ENCODE results near the gene OVCH1.
"Not testable (repeated sequence)": the region's sequence is repeated elsewhere in the genome, so short reads cannot be mapped to it uniquely, and the experiment has no call there.

Gene OVCH1

DNA sequence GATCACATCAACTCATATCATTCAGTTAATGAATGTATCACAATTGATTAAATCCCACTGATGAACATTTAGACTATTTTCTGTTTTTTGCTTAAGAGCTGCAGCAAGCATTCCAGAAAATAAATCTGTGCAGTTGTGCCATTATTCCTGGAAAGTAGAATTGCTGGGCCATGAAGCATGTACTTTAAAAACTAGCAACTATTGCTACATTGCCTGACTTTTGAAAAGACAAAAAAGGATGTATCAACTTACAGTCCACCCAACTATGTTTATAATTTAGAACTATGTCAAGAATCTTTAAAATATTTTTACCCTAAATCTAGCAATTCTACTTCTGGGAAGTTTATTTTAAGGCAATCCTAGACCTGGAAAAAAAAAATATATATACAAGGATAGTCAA, 83.1 kb downstream of the OVCH1 start:
- DNase-seq (ENCODE audit: low read depth) = no peak

DNA sequence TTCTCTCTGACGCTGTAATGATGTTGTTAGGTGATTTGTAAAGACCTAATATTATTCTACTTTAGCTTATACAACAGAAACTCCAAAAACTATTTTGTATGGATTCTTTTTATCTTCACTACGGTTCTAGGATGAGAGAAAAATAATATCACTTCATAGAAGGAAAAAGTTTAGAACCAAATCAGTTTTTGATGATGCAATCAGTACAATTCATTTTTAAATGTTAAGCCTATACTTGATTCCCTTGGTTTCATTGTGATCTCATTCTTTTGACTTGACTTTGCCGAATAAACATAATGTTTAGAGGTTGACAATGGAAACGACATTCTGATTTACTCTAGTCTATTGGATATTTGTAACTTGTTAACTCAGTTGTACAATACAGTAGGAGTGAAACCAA, 91.9 kb downstream of the OVCH1 start:
- DNase-seq (ENCODE audit: low read depth) = no peak

DNA sequence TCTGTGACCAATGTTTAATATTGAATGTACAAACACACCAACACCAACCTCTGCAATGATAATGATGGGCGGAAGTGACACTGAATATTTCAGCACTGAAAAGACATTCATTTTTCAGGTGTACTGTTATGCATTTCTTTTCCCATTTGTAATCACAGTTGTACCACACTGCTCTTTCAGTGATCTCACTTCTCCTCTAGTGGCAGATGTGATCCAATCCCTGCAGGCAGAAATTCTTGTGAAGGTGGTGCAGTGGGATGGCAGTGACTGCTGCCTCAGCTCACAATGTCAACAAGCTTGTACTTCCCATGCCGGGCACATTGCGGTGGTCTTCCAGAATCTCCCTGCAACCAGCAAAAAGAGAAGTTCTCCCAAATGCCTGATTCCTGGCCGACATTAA, 93.5 kb downstream of the OVCH1 start:
- no peak for DNase-seq (ENCODE audit: low read depth)

DNA sequence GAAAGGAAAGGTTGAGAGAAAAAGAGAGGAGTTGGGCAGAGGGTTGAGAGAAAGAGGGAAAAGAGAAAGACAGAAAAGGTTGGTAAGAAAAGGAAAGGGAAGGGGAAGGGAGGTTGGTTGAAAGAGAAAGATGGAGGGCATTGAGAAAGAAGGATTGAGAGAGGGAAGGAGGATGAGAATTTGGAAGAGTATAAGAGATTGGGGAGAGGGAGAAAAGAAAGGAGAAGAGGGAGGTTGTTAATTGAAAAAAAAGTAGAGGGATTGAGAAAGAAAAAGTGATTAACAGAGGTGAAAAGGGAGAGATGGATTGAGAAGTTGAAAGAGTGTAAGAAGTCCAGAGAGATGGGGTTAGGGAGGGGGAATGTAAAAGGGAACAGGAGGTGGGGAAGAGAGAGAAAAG, 95.0 kb downstream of the OVCH1 start:
- no peak for DNase-seq (ENCODE audit: low read depth)

DNA sequence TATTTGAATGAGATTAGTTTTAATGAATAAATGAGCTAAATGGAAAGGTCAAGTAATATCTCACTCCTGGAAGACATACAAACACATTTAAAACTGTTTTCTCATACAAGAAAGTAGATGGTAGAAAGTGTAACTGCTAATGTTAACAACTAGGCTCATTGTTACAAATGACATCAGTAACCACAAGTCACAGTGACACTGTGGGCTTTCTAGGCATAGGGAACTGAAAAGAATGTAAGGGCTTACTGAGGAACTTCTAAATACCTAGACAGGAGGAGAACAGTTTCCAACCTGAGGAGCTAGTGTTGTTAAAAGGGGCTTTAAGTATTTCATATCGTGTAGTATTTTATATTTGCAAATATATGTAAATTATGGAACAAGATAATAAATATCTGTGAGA, 99.0 kb downstream of the OVCH1 start:
- no peak for DNase-seq (ENCODE audit: low read depth)

DNA sequence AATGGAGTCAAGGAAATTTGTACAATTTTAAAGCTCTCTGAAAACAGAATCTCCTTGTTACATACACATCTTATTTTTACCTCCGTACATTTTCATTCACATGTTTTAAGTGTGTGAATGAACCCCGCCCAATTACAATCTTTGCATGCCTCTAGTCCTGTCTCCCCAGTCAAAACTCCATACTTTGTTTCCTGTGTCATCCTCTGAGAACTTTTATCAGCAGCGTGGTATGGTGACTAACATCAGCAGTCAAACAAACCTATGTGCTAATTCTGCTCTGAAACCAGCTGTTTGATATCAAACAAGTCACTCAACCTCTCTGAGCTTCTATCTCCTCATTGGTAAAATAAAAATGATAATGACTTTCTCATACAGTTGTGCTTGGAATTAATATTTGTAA, 100.7 kb downstream of the OVCH1 start:
- no peak for DNase-seq (ENCODE audit: low read depth)

DNA sequence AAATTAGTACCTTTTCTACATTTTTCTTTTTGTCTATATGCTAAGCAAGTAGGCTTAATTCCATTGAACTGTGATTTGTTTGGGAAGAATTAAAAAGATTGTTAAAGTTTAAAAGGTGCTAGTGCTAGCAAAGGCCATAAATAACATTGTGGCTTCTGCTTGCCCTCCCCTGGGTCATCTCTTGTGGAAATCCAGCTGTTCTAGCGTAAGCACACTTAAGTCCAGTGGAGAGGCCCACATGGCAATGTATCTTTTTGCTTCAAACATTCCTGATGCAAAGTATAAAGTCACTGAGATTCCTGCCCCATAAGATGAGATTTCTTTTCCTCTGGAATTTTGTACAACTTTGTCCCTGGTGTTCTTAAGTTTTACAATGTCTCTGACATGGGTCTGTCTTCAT, 102.1 kb downstream of the OVCH1 start:
- DNase-seq (ENCODE audit: low read depth) = no peak

DNA sequence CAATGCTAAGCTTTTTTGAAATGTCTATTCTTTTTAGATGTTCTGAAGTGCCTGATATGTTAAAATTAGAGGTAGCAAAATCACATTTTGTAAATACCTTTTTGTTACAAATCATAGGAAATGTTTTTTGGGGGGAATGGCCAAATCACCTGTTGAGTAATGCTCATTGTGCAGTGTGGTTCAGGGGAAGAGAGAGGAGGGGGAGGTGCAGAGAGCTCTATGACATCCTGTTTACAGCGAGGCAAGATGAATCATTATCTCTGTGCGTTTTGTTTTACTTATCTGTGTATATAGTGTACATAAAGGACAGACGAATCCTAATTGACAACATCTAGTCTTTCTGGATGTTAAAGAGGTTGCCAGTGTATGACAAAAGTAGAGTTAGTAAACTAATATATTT, 107.1 kb downstream of the OVCH1 start:
- DNase-seq (ENCODE audit: low read depth) = not testable (repeated sequence)

DNA sequence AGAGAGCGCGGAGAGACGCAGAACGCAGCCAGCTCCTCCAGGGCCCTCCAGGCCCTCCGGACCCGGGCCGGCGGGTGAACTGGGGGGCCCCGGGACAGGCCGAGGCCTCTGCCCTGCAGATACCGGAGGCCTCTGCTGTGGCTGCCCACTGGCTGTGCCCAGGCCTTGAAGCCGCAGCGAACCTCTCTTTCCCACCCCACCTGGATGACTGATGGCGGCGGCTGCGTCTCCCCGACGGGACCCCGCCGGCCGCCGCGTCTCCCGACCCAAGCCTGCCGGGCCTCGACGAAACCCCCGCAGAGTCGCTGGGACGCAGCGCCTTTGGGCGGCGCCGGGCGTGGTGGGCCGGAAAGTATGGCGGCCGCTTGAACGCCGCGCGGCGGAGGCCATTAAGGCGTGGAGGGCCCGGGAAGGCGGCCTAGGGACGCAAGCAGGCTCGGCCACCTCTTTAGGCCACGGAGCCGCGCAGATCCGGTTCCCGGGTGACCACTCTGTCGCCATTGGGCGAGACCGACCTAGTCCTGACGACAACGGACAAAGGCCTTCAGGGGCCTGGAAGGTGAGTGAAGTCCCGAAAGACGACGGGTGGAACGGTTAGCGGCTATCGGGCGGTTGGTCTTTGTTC, 108.1 kb downstream of the OVCH1 start:
- no peak for DNase-seq (ENCODE audit: low read depth)

DNA sequence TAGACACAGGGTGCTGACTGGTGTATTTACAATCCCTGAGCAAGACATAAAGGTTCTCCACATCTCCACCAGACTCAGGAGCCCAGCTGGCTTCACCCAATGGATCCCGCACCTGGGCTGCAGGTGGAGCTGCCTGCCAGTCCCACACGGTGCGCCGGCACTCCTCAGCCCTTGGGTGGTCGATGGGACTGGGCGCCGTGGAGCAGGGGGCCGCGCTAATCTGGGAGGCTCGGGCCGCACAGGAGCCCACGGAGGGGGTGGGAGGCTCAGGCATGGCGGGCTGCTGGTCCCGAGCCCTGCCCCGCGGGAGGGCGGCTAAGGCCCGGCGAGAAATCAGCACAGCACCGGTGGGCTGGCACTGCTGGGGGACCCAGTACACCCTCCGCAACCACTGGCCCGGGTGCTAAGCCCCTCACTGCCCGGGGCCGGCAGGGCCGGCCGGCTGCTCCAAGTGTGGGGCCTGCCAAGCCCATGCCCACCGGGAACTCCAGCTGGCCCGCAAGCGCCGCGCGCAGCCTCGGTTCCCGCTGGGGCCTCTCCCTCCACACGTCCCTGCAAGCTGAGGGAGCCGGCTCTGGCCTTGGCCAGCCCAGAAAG, 111.3 kb downstream of the OVCH1 start:
- DNase-seq (ENCODE audit: low read depth) = not testable (repeated sequence)

DNA sequence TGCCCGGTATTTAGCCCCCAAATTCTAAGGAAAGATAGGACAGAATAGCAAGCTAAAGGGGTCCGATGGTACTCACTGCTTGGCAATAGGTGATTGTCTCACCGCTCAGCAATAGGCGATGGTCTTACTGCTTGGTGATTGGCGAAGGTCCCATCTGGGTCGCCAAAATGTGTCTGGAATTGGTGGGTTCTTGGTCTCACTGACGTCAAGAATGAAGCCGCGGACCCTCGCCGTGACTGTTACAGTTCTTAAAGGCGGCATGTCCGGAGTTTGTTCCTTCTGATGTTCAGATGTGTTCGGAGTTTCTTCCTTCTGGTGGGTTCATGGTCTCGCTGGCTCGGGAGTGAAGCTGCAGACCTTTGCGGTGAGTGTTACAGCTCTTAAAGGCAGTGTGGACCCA, 112.3 kb downstream of the OVCH1 start:
- DNase-seq (ENCODE audit: low read depth) = not testable (repeated sequence)

DNA sequence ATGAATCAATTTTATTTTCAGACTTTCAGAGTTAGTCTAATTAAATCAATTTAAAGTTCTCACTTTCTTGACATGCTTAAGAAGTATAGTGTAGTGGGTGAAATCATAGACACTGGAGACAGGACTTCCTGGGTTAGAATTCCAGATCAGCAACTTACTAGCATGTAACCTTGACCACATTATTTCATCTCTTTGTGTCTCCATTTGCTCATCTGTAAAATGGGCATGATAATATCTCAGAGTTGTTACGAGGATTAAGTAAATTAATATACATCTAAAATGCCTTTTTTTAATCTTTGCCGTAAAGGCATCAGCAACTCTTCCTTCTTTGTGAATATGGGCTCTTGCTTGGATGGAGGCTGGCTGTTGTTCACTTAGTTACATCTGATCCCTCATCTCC, 115.2 kb downstream of the OVCH1 start:
- DNase-seq (ENCODE audit: low read depth) = no peak

DNA sequence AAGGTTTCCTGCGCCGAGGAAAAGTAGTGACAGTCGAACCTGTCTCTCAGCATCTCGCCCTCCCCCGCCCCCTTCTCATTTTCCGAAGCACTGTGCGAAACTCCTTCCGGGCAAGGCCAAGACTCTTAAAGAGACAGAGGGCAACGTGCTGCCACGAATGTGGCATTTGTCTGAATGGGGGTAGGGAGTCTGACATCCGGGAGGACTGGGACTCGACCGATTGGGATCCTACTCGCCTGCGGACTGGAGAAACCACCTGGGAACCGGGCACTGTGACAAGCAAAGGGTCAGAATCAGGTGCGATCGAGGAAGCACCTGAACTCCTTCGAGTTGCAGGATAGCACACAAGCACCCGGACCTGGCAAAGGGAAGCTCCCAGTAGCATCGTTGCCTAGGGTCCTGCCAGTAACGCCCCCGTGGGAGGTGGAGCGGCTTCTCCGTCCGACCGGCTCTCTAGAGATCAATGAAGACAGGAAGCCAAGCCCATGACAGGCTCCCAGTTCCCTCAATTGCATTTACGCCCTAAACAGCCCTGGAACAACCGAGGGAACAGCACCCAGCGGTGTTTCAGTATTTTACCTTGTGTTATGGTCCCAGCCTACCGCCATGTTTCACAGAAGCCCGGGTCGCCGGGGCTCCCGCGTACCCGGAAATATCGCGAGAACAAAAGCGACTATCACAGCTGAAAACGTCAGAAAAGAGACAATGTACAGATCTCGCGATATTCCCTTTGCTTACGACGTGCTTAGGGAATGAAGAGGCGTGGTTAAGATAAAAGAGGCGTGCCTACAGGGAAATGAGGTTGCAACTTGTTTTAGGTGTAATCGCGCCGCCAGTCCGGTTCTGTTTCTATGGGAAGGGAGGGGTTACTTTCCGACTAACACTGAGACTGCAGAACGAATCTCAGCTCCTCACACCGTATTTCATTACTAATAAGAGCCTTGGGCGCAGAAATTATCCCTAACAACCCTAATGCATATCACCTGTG, 116.7 kb downstream of the OVCH1 start, which contains the start of gene ERGIC2:
Gene ERGIC2 (minus strand): TSS at position 637 of the 988 bp plus-strand sequence. CDS start 9,539 bp downstream, outside the sequence.
- peak; percentile 98 for DNase-seq (ENCODE audit: low read depth)

All from stromal cell of bone marrow (primary cell).